Natural killer cell (primary cell): Measurements from ENCODE around the gene LRP4. TPM values are rescaled to one million over a fixed set of nuclear protein-coding genes. Genes with fewer than 3 reads are reported as not detected.

Source experiments
- ATAC-seq, 3 donors: fragments of 150-1000 bp in 2 of 3; fragments of 200-7000 bp in 1 of 3; cut with Tn5 transposase; 1 replicate in 1 of 3; 2 replicates in 2 of 3; pipeline ENCODE4 v1.10.0; 2021; ENCODE audit warnings: mild to moderate bottlenecking in 2 of 3, moderate library complexity in 2 of 3
- DNase-seq, 2 donors: peaks; one replicate each; pipeline versions ENCODE4 v3.0.0 to v3.0.0-alpha.2; 2013 to 2021; ENCODE audit warnings: mixed read lengths in 1 of 2
- H3K27ac ChIP-seq: one replicate; pipeline ENCODE4 v1.5.1; 2013; ENCODE audit warnings: mild to moderate bottlenecking, low read length
- H3K27me3 ChIP-seq: one replicate; pipeline ENCODE4 v1.6.1; 2013; ENCODE audit warnings: low read length; ENCODE audit not compliant: control insufficient read depth, insufficient read depth
- H3K36me3 ChIP-seq: one replicate; pipeline ENCODE4 v1.6.1; 2013; ENCODE audit warnings: low read length; ENCODE audit not compliant: control insufficient read depth, insufficient read depth
- H3K4me1 ChIP-seq: one replicate; pipeline ENCODE4 v1.6.1; 2013; ENCODE audit warnings: low read length; ENCODE audit not compliant: control insufficient read depth, insufficient read depth
- H3K4me3 ChIP-seq: one replicate; pipeline ENCODE4 v1.5.1; 2013; ENCODE audit warnings: low read length
- H3K9me3 ChIP-seq: one replicate; pipeline ENCODE4 v1.6.1; 2013; ENCODE audit warnings: low read length; ENCODE audit not compliant: control insufficient read depth, insufficient read depth
- H3K27ac Mint-ChIP-seq, 2 donors: one replicate each; pipeline ENCODE4 v1.8.0; 2022; ENCODE audit warnings: mild to moderate bottlenecking in 2 of 2, mixed read lengths in 2 of 2, moderate library complexity in 1 of 2
- H3K27me3 Mint-ChIP-seq, 2 donors: one replicate each; pipeline ENCODE4 v1.8.0; 2022; ENCODE audit warnings: low read depth in 2 of 2, mixed read lengths in 2 of 2
- H3K36me3 Mint-ChIP-seq: one replicate; pipeline ENCODE4 v1.8.0; 2022; ENCODE audit warnings: mixed read lengths
- H3K4me1 Mint-ChIP-seq, 2 donors: one replicate each; pipeline ENCODE4 v1.8.0; 2022; ENCODE audit warnings: mixed read lengths in 2 of 2
- H3K4me3 Mint-ChIP-seq: one replicate; pipeline ENCODE4 v1.8.0; 2022; ENCODE audit warnings: mild to moderate bottlenecking, moderate library complexity, mixed read lengths
- H3K9me3 Mint-ChIP-seq, 2 donors: one replicate each; pipeline ENCODE4 v1.8.0; 2022; ENCODE audit warnings: mixed read lengths in 2 of 2
- CTCF ChIP-seq: fragments of 200-600 bp; IDR thresholded peaks from one replicate; pipeline ENCODE4 v1.8.0; 2022; ENCODE audit warnings: antibody characterized with exemption
- WGBS: methylation state at CpG from one replicate; pipeline ENCODE4 v1.1.7; 2013; ENCODE audit warnings: missing lambda C conversion rate; ENCODE audit not compliant: insufficient coverage; 5-methylcytosine and 5-hydroxymethylcytosine counted together
- intact Hi-C: fragments of 100-400 bp; cut with micrococcal nuclease; formaldehyde crosslinking; loops from one replicate; pipeline ENCODE4 v1.14.2; 2022
- total RNA-seq, 4 donors: library from RNA; stranded (reverse); fragments of 120-200 nt in 1 of 4; gene quantifications; one replicate each; pipeline versions ENCODE4 v1.2.3 to v1.2.4, GENCODE V29; 2013 to 2022

Gene LRP4
- total RNA-seq, 3 donors from 2014 or later (not counting 1 experiment from before 2014, with no cell fraction given) = not detected

- no peak for TF ChIP-seq CTCF
- WGBS = 70% methylated on average over 3 of the region's 3 CpGs
Observed at GRCh38 chr11:46901156-46901555, 17.2 kb downstream of the LRP4 start.

GRCh38 chr11:46900091-46900746 is 18.1 kb downstream of the LRP4 start:
- Mint-ChIP-seq H3K4me3 (no peak overlapping the region), H3K27ac (no peak overlapping the region), H3K4me1 (no peaks in the 10 kb centered on the region), H3K27me3 (peaks cover 3 to 4% of the 10 kb centered on the region in 2 donors), H3K9me3 (no peaks in the 10 kb centered on the region), H3K36me3 (no peaks in the 10 kb centered on the region)
- no peaks in the 10 kb centered on the region for H3K9me3 ChIP-seq
- no peak for TF ChIP-seq CTCF
- WGBS = 93% methylated on average over 13 of the region's 13 CpGs
- intact Hi-C loops = no loop called here
- H3K27ac ChIP-seq = no peak overlapping the region
- no peak for DNase-seq
- H3K27me3 ChIP-seq = no peaks in the 10 kb centered on the region
- H3K4me3 ChIP-seq = no peak overlapping the region
- ATAC-seq = no peak
- H3K4me1 ChIP-seq = no peaks in the 10 kb centered on the region
- H3K36me3 ChIP-seq = no peaks in the 10 kb centered on the region

More at GRCh38 chr11:46901156-46901555, 17.2 kb downstream of the LRP4 start:
- Histone ChIP-seq H3K9me3 (no peaks in the 10 kb centered on the region), H3K27me3 (no peaks in the 10 kb centered on the region), H3K27ac (no peak overlapping the region), H3K4me3 (no peak overlapping the region), H3K4me1 (no peaks in the 10 kb centered on the region), H3K36me3 (no peaks in the 10 kb centered on the region)
- H3K27me3 Mint-ChIP-seq = peaks cover 7 to 9% of the 10 kb centered on the region in 2 donors
- intact Hi-C loops = no loop called here
- ATAC-seq = no peak
- no peak overlapping the region for H3K4me3 Mint-ChIP-seq
- H3K4me1 Mint-ChIP-seq = no peaks in the 10 kb centered on the region
- no peaks in the 10 kb centered on the region for H3K9me3 Mint-ChIP-seq
- no peak overlapping the region for H3K27ac Mint-ChIP-seq
- no peaks in the 10 kb centered on the region for H3K36me3 Mint-ChIP-seq
- no peak for DNase-seq

DNA sequence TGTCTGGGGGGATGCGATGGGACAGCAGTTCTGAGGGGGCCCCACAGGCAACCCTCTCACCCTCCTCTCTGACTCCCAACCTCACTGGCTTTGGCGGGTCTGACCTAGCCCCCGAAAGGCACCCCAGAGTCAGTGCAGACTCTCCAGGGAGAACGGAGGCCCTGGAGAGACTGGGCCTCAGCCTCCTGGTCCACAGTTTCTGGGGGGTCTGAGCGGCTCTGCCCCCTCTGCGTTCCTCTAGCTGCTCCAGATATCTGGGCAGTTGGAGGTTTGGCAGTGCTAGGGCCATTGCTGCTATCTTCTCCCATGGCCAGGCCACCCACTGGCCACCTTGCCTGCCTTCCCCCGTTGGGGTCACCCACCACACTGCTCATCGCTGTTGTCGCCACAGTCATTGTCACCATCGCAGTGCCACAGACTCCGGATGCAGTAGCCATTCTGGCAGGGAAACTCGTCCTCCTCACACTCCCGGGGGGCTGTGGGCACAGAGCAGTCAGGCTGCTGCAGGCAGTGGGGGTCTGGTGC is 18.8 kb downstream of the LRP4 start:
- H3K4me3 ChIP-seq = no peak overlapping the region
- TF ChIP-seq CTCF = no peak
- no peak overlapping the region for H3K27ac ChIP-seq
- WGBS = 91% methylated on average over 13 of the region's 13 CpGs
- H3K9me3 Mint-ChIP-seq = no peaks in the 10 kb centered on the region
- no peak for ATAC-seq
- H3K9me3 ChIP-seq = no peaks in the 10 kb centered on the region
- intact Hi-C loops = no loop called here
- H3K27ac Mint-ChIP-seq = no peak overlapping the region
- H3K27me3 Mint-ChIP-seq = peaks cover 0 to 4% of the 10 kb centered on the region in 2 donors
- DNase-seq = no peak
- H3K27me3 ChIP-seq = no peaks in the 10 kb centered on the region
- no peaks in the 10 kb centered on the region for H3K36me3 ChIP-seq
- no peaks in the 10 kb centered on the region for H3K36me3 Mint-ChIP-seq
- H3K4me1 Mint-ChIP-seq = no peaks in the 10 kb centered on the region
- no peak overlapping the region for H3K4me3 Mint-ChIP-seq
- H3K4me1 ChIP-seq = no peaks in the 10 kb centered on the region
